Esophagus muscularis mucosa (tissue), 4 donors: Measurements from ENCODE around the gene RIC8B. TPM values are rescaled to one million over a fixed set of nuclear protein-coding genes. Genes with fewer than 3 reads are reported as not detected.

Experiments used
- DNase-seq: peaks from one replicate; pipeline ENCODE4 v3.0.0-alpha.2; 2017; ENCODE audit errors: extremely low spot score
- H3K27ac ChIP-seq, 4 donors: fragments of 200-600 bp; sonication (generic); replicated peaks in 1 of 4; 1 replicate in 3 of 4; 2 replicates in 1 of 4; pipeline ENCODE4 v1.5.1; 2016 to 2019; ENCODE audit warnings: mild to moderate bottlenecking in 1 of 4
- H3K27me3 ChIP-seq, 4 donors: fragments of 200-600 bp; sonication (generic); one replicate each; pipeline versions ENCODE4 v1.5.1 to v1.6.0; 2016 to 2019
- H3K36me3 ChIP-seq, 4 donors: fragments of 200-600 bp; sonication (generic); one replicate each; pipeline ENCODE4 v1.5.1; 2016 to 2019
- H3K4me1 ChIP-seq, 4 donors: fragments of 200-600 bp; sonication (generic); one replicate each; pipeline ENCODE4 v1.5.1; 2016 to 2019
- H3K4me3 ChIP-seq, 4 donors: fragments of 200-600 bp; sonication (generic); 1 replicate in 2 of 4; 2 replicates in 2 of 4; pipeline ENCODE4 v1.5.1; 2016 to 2019; ENCODE audit warnings: mild to moderate bottlenecking in 4 of 4, moderate library complexity in 1 of 4
- H3K9me3 ChIP-seq, 4 donors: fragments of 200-600 bp; sonication (generic); 1 replicate in 3 of 4; 2 replicates in 1 of 4; pipeline ENCODE4 v1.5.1; 2016 to 2019
- EP300 ChIP-seq: sonication (generic); formaldehyde crosslinking; IDR thresholded peaks from one replicate; pipeline ENCODE4 v1.6.1; 2017; ENCODE audit warnings: antibody characterized with exemption
- POLR2A ChIP-seq: fragments of 450-650 bp; IDR thresholded peaks from one replicate; pipeline ENCODE4 v1.6.1; 2017; ENCODE audit warnings: antibody characterized with exemption, moderate library complexity, mild to moderate bottlenecking, low read depth
- POLR2AphosphoS5 ChIP-seq, 2 donors: sonication (generic); formaldehyde crosslinking; IDR thresholded peaks; one replicate each; pipeline ENCODE4 v1.6.1; 2017; ENCODE audit warnings: antibody characterized with exemption in 2 of 2
- WGBS: methylation state at CpG from one replicate; pipeline ENCODE4 v1.1.5; 2018; 5-methylcytosine and 5-hydroxymethylcytosine counted together
- intact Hi-C: fragments of 100-400 bp; cut with DNase I; formaldehyde crosslinking; loops from one replicate; pipeline ENCODE4 v1.15.1; 2023
- total RNA-seq, 4 donors: library from RNA; depleted of rRNA; stranded (reverse); fragments of >200 nt; gene quantifications; one replicate each; pipeline versions ENCODE4 v1.1.0 to v1.2.1, GENCODE V29; 2016
- TF ChIP-seq, protein P1 (sequence below), 3 experiments: fragments of 200-600 bp in 2 of 3; fragments of 450-650 bp in 1 of 3; sonication (generic) in 2 of 3; IDR thresholded peaks; one replicate each; pipeline ENCODE4 v1.5.1; 2017 to 2019; ENCODE audit warnings: antibody characterized with exemption in 3 of 3, mild to moderate bottlenecking in 2 of 3, moderate library complexity in 1 of 3

The RIC8B gene
- total RNA-seq, 4 donors from 2014 or later, result 13.8 to 19.1 (median 15.3) TPM

- Histone ChIP-seq H3K27me3 (peaks cover 0 to 19% (median 0%) of the 10 kb centered on the region in 4 donors), H3K4me3 (no peak overlapping the region), H3K9me3 (no peaks in the 10 kb centered on the region), H3K36me3 (no peaks in the 10 kb centered on the region), H3K27ac (no peak overlapping the region), H3K4me1 (no peaks in the 10 kb centered on the region)
- DNase-seq, result no peak
- intact Hi-C loops, result no loop called here
- 90% methylated on average over 10 of the region's 10 CpGs for WGBS
- TF ChIP-seq POLR2A (no peak), EP300 (no peak), POLR2AphosphoS5 (IDR thresholded peaks at IDR 0.05) (no peak)
- TF ChIP-seq, protein P1, sequence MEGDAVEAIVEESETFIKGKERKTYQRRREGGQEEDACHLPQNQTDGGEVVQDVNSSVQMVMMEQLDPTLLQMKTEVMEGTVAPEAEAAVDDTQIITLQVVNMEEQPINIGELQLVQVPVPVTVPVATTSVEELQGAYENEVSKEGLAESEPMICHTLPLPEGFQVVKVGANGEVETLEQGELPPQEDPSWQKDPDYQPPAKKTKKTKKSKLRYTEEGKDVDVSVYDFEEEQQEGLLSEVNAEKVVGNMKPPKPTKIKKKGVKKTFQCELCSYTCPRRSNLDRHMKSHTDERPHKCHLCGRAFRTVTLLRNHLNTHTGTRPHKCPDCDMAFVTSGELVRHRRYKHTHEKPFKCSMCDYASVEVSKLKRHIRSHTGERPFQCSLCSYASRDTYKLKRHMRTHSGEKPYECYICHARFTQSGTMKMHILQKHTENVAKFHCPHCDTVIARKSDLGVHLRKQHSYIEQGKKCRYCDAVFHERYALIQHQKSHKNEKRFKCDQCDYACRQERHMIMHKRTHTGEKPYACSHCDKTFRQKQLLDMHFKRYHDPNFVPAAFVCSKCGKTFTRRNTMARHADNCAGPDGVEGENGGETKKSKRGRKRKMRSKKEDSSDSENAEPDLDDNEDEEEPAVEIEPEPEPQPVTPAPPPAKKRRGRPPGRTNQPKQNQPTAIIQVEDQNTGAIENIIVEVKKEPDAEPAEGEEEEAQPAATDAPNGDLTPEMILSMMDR (IDR thresholded peaks at IDR 0.05), result no peak
These were observed 139.0 kb downstream of the RIC8B start for GRCh38 chr12:106913456-106913855.

DNA sequence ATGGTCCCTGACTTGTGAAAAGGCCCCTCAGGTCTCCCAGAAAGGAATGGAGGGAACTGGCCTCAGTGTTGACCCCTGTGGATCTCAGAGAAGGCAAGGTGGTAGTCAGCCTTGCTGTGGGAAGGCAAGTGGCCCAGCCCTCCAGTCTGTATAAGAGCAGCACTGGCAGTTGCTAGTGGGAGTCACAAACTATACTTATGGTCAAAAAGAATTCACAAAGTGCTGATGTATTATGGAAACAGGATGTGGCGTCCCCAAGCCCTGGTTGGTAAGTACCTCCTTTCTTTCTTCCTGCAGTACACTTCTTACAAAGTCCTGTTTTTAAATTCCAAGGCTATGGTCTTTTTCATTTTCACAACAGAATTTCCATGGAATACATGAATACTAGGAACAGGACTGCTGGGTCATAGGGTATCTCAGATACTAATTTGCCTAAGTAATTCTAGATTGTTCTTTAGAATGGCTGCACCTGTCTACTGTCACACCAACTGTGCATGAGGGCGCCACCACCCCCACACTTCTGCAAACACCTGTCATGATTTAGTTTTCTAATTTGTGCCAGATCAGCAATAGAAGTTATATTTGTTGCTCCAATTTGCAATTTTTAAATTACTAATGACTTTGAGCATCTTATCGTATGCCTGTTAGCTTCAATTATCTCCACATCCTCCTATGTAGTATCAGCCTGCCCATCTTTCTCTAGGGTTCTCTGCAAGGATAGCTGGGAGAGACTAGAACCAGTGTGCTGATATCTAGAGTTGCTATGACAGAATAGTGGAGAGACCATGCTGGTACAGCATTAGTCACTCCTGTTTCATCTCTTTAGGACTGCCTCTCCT, 140.5 kb downstream of the RIC8B start:
- H3K36me3 ChIP-seq, result no peaks in the 10 kb centered on the region
- peaks cover 0 to 9% (median 0%) of the 10 kb centered on the region in 4 donors for H3K27me3 ChIP-seq
- no peak for DNase-seq
- no peaks in the 10 kb centered on the region for H3K4me1 ChIP-seq
- H3K27ac ChIP-seq, result no peak overlapping the region
- intact Hi-C loops, result no loop called here
- H3K9me3 ChIP-seq, result no peaks in the 10 kb centered on the region
- TF ChIP-seq EP300 (no peak), POLR2AphosphoS5 (IDR thresholded peaks at IDR 0.05) (no peak), POLR2A (no peak)
- TF ChIP-seq, protein P1 (IDR thresholded peaks at IDR 0.05), result no peak
- H3K4me3 ChIP-seq, result no peak overlapping the region
- 91% methylated on average over 3 of the region's 3 CpGs for WGBS

GRCh38 chr12:106915635-106916026, 141.1 kb downstream of the RIC8B start:
- Histone ChIP-seq H3K4me3 (no peak overlapping the region), H3K27me3 (peaks cover 0 to 9% (median 0%) of the 10 kb centered on the region in 4 donors), H3K4me1 (no peaks in the 10 kb centered on the region), H3K27ac (no peak overlapping the region), H3K36me3 (no peaks in the 10 kb centered on the region), H3K9me3 (no peaks in the 10 kb centered on the region)
- 77% methylated on average over 5 of the region's 5 CpGs for WGBS
- TF ChIP-seq, protein P1 (IDR thresholded peaks at IDR 0.05), result no peak
- TF ChIP-seq POLR2AphosphoS5 (IDR thresholded peaks at IDR 0.05) (no peak), EP300 (no peak), POLR2A (no peak)
- intact Hi-C loops, result no loop called here
- no peak for DNase-seq

DNA sequence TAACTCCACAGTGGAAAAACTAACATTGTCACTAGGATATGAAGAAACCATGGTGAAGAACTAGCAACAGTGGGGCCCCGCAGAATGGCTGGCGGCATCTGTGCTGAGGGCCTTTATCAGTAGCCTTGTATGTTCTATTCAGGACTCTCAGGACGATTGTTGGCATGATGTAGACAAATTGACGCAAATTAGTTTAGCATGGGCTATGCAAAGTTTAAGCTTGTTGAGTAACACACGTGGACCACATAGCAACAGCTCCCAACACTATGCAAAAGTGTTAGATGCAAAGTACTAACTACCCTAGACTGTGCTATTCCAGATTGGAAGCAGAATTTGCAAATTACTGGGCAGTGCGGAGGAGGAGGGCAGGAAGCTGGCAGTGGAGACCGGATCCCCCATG, 143.0 kb downstream of the RIC8B start:
- no peak for DNase-seq
- intact Hi-C loops, result no loop called here
- TF ChIP-seq POLR2A (no peak), POLR2AphosphoS5 (IDR thresholded peaks at IDR 0.05) (no peak), EP300 (no peak)
- TF ChIP-seq, protein P1 (IDR thresholded peaks at IDR 0.05), result no peak
- no peaks in the 10 kb centered on the region for H3K36me3 ChIP-seq
- no peaks in the 10 kb centered on the region for H3K4me1 ChIP-seq
- H3K4me3 ChIP-seq, result no peak overlapping the region
- WGBS, result 77% methylated on average over 7 of the region's 7 CpGs
- H3K27ac ChIP-seq, result no peak overlapping the region
- peaks cover 0 to 1% (median 0%) of the 10 kb centered on the region in 4 donors for H3K27me3 ChIP-seq
- H3K9me3 ChIP-seq, result no peaks in the 10 kb centered on the region
